HEK293T (cell line): Measurements from ENCODE around the gene FFAR2.

Source experiments
- BHLHE40 ChIP-seq: fragments of 450-650 bp; IDR thresholded peaks from 2 replicates; pipeline ENCODE4 v1.6.1; 2016; ENCODE audit warnings: mild to moderate bottlenecking, moderate library complexity, borderline replicate concordance
- NFRKB ChIP-seq: fragments of 450-650 bp; IDR thresholded peaks from 2 replicates; pipeline ENCODE4 v1.6.1; 2016; ENCODE audit warnings: mild to moderate bottlenecking, moderate library complexity

DNA sequence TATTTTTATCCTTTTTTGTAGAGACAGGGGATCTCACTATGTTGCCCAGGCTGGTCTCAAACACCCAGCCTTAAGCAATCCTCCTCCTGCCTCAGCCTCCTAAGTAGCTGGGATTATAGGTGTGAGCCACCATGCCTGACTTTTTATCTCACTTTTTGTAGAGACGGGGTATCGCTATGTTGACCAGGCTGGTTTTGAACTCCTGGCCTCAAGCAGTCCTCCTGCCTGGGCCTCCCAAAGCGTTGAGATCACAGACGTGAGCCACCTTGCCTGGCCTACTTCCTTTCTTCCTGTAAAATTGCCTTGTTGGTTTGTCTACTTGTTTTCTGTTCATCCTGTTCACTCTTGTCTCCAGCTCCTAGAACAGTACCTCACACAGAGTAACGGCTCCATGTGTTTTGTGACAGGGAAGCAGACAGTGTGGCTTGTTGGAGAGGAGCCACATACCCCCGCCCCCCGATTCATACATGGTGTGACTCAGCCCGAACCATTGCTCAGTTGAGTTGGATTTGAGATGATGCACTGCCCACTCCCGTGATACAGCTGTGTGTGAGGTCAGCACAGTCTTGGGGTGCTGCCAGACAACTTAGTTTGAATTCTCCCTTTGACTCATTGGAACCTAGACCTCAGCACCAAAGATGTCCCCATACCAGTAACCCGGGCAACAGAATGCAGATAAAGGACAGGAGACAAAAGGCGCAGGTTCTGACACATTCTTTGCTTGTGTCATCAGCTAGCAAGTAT is 43.0 kb upstream of the FFAR2 start:
- TF ChIP-seq NFRKB = no peak
- no peak for TF ChIP-seq BHLHE40
